Left lung (tissue), 10 donors: ENCODE data around the gene THOC1. TPM values are rescaled to one million over a fixed set of nuclear protein-coding genes. Genes with fewer than 3 reads are reported as not detected.

ENCODE experiments used
- ATAC-seq: fragments of 200-7000 bp; cut with Tn5 transposase; one replicate; pipeline ENCODE4 v1.9.1; 2020; ENCODE audit warnings: moderate library complexity
- DNase-seq, 4 donors: peaks; one replicate each; pipeline ENCODE4 v3.0.0-alpha.2; 2013 to 2020
- H3K27ac ChIP-seq, 2 donors: fragments of 200-600 bp; sonication (generic) in 1 of 2; one replicate each; pipeline versions ENCODE4 v1.5.0 to v1.8.0; 2020 to 2021
- H3K27me3 ChIP-seq, 2 donors: fragments of 200-600 bp; sonication (generic) in 1 of 2; one replicate each; pipeline versions ENCODE4 v1.5.0 to v1.8.0; 2020 to 2021
- H3K36me3 ChIP-seq, 2 donors: fragments of 200-600 bp; sonication (generic) in 1 of 2; one replicate each; pipeline versions ENCODE4 v1.5.0 to v1.8.0; 2020 to 2021
- H3K4me1 ChIP-seq, 2 donors: fragments of 200-600 bp; one replicate each; pipeline ENCODE4 v1.8.0; 2021
- H3K4me3 ChIP-seq, 2 donors: fragments of 200-600 bp; sonication (generic) in 1 of 2; one replicate each; pipeline versions ENCODE4 v1.5.0 to v1.8.0; 2020 to 2021; ENCODE audit warnings: mild to moderate bottlenecking in 1 of 2
- H3K9me3 ChIP-seq, 2 donors: fragments of 200-600 bp; sonication (generic) in 1 of 2; one replicate each; pipeline versions ENCODE4 v1.5.0 to v1.8.0; 2020 to 2021
- CTCF ChIP-seq, 2 donors: fragments of 200-600 bp; sonication (generic) in 1 of 2; IDR thresholded peaks; one replicate each; pipeline versions ENCODE4 v1.5.0 to v1.8.0; 2021; ENCODE audit warnings: antibody characterized with exemption in 2 of 2
- intact Hi-C, 2 donors: fragments of 100-400 bp; cut with DNase I; formaldehyde crosslinking; loops; one replicate each; pipeline versions ENCODE4 v1.11.2 to v1.14.2; 2022
- polyA plus RNA-seq, 6 donors: library from polyadenylated mRNA; unstranded; fragments of 120-200 nt; gene quantifications; one replicate each; pipeline ENCODE4 v1.2.1, GENCODE V29; 2013; ENCODE audit not compliant: insufficient read length in 6 of 6
- total RNA-seq, 2 donors: library from RNA; stranded (reverse); fragmentation: NEBNext Ultra II Directional; extraction: Animal tissue kit (Norgen Biotek cat#: 25700); gene quantifications; one replicate each; pipeline ENCODE4 v1.2.1, GENCODE V29; 2021
- donor health status: DM: no; HTN: yes; CAD: no.
- donor health status: DM: no; HTN: no; CAD: no.

The THOC1 gene
- total and polyA plus RNA-seq, 8 donors, result 23.7 to 165 (median 118) TPM

GRCh38 chr18:305003-305501, 37.2 kb upstream of the THOC1 start:
- no peak for ATAC-seq

DNA sequence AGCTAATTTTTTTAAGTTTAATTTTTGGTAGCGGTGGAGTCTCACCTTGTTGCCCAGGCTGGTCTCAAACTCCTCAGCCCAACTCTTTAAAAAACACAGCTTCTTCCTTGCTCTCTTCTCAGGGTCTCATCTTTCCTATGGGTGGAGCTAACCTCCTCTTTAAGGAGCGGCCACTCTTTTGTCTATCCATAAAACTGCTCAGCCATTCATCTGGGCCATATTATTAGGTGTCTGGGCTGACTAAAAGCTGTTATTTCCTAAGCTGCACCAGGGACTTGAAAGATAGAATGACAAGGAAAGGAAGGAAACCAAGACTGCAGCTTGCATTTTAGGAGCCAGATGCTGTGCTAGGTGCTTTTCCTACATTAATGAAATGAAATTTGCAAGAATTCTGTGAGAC, 35.8 kb upstream of the THOC1 start:
- intact Hi-C loops, result loop anchor here in 1 of 2 donors (10.0 kb wide), 1 partner anchor 281 kb away; the partner anchor contains the start of gene CETN1
- no peaks in the 10 kb centered on the region for H3K9me3 ChIP-seq
- ATAC-seq (no peak), DNase-seq (peak in 2 of 4 donors; percentile 24 to 31)
- H3K4me1 ChIP-seq, result no peaks in the 10 kb centered on the region
- no peaks in the 10 kb centered on the region for H3K36me3 ChIP-seq
- TF ChIP-seq CTCF (IDR thresholded peaks at IDR 0.05), result no peak
- H3K27ac ChIP-seq, result no peak overlapping the region
- no peak overlapping the region for H3K4me3 ChIP-seq
- no peaks in the 10 kb centered on the region for H3K27me3 ChIP-seq

More at GRCh38 chr18:305003-305501, 37.2 kb upstream of the THOC1 start:
- Histone ChIP-seq H3K4me1 (no peaks in the 10 kb centered on the region), H3K27ac (no peak overlapping the region), H3K9me3 (no peaks in the 10 kb centered on the region), H3K4me3 (no peak overlapping the region), H3K27me3 (no peaks in the 10 kb centered on the region), H3K36me3 (no peaks in the 10 kb centered on the region)
- TF ChIP-seq CTCF (IDR thresholded peaks at IDR 0.05), result no peak
- intact Hi-C loops, result loop anchor here in 1 of 2 donors (10.0 kb wide), 1 partner anchor 280 kb away; the partner anchor contains the start of gene CETN1
- peak in 1 of 4 donors; percentile 26 for DNase-seq

GRCh38 chr18:303011-303410, 35.2 kb upstream of the THOC1 start:
- Histone ChIP-seq H3K27ac (no peak overlapping the region), H3K4me1 (no peaks in the 10 kb centered on the region), H3K4me3 (no peak overlapping the region), H3K36me3 (no peaks in the 10 kb centered on the region), H3K27me3 (no peaks in the 10 kb centered on the region), H3K9me3 (no peaks in the 10 kb centered on the region)
- no peak for TF ChIP-seq CTCF (IDR thresholded peaks at IDR 0.05)
- DNase-seq (no peak), ATAC-seq (no peak)
- intact Hi-C loops, result loop anchor here in 1 of 2 donors (10.0 kb wide), 1 partner anchor 282 kb away; the partner anchor contains the start of gene CETN1

DNA sequence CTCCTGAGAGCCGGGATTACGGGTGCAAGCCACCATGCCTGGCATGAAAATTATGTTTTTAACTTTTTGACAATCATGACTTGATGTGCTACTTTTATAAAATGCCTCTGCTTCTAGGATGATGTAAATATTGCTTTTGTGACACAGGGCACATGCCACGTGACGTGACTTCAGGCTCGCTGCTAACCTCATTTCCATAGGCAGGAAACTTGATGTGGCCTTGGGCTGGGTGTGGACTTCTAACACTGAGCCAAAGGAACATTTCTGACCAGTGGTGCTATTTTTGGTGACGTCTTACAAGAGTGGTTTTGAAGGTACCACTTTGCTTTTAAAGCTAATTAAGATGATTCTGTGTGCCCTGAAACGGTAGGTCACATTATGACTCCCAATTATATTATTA, 34.2 kb upstream of the THOC1 start:
- Histone ChIP-seq H3K27me3 (no peaks in the 10 kb centered on the region), H3K4me1 (no peaks in the 10 kb centered on the region), H3K4me3 (no peak overlapping the region), H3K36me3 (no peaks in the 10 kb centered on the region), H3K9me3 (no peaks in the 10 kb centered on the region), H3K27ac (no peak overlapping the region)
- no peak for TF ChIP-seq CTCF (IDR thresholded peaks at IDR 0.05)
- intact Hi-C loops, result loop anchor here in 1 of 2 donors (10.0 kb wide), 1 partner anchor 283 kb away; the partner anchor contains the start of gene CETN1
- peak in 1 of 4 donors; percentile 21 for DNase-seq
- ATAC-seq, result no peak

- no peaks in the 10 kb centered on the region for H3K27me3 ChIP-seq
- H3K36me3 ChIP-seq, result no peaks in the 10 kb centered on the region
- no peaks in the 10 kb centered on the region for H3K9me3 ChIP-seq
- no peak for DNase-seq
- intact Hi-C loops, result loop anchor here in 1 of 2 donors (10.0 kb wide), 1 partner anchor 537 kb away; no protein-coding TSS in a partner anchor
- no peak for ATAC-seq
- H3K4me1 ChIP-seq, result no peaks in the 10 kb centered on the region
- H3K27ac ChIP-seq, result no peak overlapping the region
- no peak for TF ChIP-seq CTCF (IDR thresholded peaks at IDR 0.05)
- H3K4me3 ChIP-seq, result no peak overlapping the region
These were observed 30.1 kb upstream of the THOC1 start for GRCh38 chr18:297936-298335.
